Ovary (tissue), 3 donors: ENCODE results near the gene SLC30A3.

ENCODE experiments used
- EP300 ChIP-seq: sonication (generic); formaldehyde crosslinking; IDR thresholded peaks from one replicate; pipeline ENCODE4 v1.6.1; 2017; ENCODE audit warnings: antibody characterized with exemption
- TF ChIP-seq, protein P1 (sequence below), 3 donors: fragments of 450-650 bp in 2 of 3; fragments of 200-600 bp in 1 of 3; IDR thresholded peaks; one replicate each; pipeline versions ENCODE4 v1.5.1 to v1.8.0; 2016 to 2022; ENCODE audit warnings: antibody characterized with exemption in 3 of 3, mild to moderate bottlenecking in 1 of 3
- donor health status: DM: no; HTN: no; CAD: no.

DNA sequence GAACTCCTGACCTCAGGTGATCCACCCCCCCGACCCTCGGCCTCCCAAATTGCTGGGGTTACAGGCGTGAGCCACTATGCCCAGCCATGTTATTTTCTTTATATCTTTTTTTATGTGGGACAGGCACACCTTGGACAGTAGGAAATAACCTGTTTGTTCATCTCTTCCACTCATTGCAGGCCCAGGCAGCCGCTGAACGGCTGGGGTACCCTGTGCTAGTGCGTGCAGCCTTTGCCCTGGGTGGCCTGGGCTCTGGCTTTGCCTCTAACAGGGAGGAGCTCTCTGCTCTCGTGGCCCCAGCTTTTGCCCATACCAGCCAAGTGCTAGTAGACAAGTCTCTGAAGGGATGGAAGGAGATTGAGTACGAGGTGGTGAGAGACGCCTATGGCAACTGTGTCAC, 37.3 kb downstream of the SLC30A3 start:
- TF ChIP-seq, protein P1, sequence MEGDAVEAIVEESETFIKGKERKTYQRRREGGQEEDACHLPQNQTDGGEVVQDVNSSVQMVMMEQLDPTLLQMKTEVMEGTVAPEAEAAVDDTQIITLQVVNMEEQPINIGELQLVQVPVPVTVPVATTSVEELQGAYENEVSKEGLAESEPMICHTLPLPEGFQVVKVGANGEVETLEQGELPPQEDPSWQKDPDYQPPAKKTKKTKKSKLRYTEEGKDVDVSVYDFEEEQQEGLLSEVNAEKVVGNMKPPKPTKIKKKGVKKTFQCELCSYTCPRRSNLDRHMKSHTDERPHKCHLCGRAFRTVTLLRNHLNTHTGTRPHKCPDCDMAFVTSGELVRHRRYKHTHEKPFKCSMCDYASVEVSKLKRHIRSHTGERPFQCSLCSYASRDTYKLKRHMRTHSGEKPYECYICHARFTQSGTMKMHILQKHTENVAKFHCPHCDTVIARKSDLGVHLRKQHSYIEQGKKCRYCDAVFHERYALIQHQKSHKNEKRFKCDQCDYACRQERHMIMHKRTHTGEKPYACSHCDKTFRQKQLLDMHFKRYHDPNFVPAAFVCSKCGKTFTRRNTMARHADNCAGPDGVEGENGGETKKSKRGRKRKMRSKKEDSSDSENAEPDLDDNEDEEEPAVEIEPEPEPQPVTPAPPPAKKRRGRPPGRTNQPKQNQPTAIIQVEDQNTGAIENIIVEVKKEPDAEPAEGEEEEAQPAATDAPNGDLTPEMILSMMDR (IDR thresholded peaks at IDR 0.05): no peak
- TF ChIP-seq EP300: no peak
